Measurements from ENCODE around the gene TMEM33.

The TMEM33 gene

DNA sequence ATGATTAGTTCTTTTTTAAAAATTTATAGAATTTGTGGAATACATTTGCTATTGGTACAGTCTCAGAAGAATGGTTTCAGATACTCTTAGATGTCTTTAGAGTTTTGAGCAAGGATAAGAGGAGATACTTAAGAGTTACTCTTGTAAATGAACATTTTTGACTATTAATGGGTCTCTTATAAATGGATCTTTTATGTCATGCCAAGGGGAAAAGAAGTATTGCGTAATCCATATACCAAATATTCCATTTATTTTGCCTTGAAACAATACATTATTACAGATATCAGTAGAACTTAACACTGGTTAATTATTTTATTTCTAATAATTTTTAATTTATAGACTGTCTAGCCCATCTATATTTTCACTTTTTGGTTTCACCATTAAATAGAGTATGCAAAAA is 29.2 kb downstream of the TMEM33 start:
- no peak for DNase-seq (ENCODE audit: low read depth)
- H3K4me3 ChIP-seq (ENCODE audit: low read length): no peak overlapping the region
- TF ChIP-seq, protein P1, sequence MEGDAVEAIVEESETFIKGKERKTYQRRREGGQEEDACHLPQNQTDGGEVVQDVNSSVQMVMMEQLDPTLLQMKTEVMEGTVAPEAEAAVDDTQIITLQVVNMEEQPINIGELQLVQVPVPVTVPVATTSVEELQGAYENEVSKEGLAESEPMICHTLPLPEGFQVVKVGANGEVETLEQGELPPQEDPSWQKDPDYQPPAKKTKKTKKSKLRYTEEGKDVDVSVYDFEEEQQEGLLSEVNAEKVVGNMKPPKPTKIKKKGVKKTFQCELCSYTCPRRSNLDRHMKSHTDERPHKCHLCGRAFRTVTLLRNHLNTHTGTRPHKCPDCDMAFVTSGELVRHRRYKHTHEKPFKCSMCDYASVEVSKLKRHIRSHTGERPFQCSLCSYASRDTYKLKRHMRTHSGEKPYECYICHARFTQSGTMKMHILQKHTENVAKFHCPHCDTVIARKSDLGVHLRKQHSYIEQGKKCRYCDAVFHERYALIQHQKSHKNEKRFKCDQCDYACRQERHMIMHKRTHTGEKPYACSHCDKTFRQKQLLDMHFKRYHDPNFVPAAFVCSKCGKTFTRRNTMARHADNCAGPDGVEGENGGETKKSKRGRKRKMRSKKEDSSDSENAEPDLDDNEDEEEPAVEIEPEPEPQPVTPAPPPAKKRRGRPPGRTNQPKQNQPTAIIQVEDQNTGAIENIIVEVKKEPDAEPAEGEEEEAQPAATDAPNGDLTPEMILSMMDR (conservative IDR thresholded peaks at IDR 0.05; ENCODE audit: low read depth, low read length): no peak

DNA sequence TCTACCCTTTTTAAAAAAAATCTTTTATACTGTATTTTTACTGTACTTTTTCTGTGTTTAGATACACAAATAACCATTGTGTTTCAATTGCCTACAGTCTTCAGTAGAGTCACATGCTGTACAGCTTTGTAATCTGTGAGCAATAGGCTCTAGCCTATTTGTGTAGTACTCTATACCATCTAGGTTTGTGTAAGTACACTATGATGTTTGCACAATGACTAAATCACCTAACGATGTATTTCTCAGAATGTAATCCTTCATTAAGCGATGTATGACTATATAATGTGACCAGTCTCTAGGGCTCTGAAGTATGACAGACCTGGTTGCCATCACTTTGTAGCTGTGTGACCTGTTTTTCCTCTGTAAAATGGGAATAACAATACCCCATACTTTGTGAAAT is 32.2 kb downstream of the TMEM33 start:
- TF ChIP-seq, protein P1 (conservative IDR thresholded peaks at IDR 0.05; ENCODE audit: low read depth, low read length): no peak
- H3K4me3 ChIP-seq (ENCODE audit: low read length): no peak overlapping the region
- DNase-seq (ENCODE audit: low read depth): no peak

DNA sequence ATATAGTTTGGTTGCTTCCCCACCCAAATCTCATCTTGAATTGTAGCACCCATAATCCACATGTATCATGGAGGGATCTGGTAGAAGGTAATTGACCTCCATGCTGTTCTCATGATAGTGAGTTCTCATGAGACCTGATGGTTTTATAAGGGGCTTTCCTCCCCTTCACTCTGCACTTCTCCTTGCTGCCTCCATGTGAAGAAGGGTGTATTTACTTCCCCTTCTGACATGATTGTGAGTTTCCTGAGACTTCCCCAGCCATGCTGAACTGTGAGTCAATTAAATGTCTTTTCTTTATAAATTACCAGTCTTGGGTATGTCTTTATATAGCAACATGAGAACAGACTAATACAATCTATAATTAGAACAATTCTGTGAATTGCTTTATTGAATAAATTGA is 34.4 kb downstream of the TMEM33 start:
- TF ChIP-seq, protein P1 (conservative IDR thresholded peaks at IDR 0.05; ENCODE audit: low read depth, low read length): no peak
- H3K4me3 ChIP-seq (ENCODE audit: low read length): no peak overlapping the region
- no peak for DNase-seq (ENCODE audit: low read depth)

DNA sequence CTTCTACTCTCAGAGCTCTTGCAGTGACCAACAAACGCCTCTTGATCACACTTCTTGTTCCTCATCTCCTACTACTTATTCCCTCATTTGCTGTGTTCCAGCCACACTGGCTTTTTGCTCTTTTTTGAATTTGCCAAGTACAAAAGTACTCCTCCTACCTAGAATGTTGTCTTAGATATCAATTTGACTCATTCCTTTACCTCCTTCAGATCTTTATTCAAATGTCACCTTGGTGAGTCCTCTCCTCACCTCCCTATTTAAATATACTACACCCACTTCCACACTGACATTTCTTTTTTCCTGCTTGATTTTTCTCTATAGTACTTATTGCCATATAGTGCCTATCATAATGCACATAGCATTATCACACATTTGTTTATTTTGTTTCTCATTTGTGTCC is 40.1 kb downstream of the TMEM33 start:
- H3K4me3 ChIP-seq (ENCODE audit: low read length): no peak overlapping the region
- no peak for DNase-seq (ENCODE audit: low read depth)
- TF ChIP-seq, protein P1 (conservative IDR thresholded peaks at IDR 0.05; ENCODE audit: low read depth, low read length): no peak

DNA sequence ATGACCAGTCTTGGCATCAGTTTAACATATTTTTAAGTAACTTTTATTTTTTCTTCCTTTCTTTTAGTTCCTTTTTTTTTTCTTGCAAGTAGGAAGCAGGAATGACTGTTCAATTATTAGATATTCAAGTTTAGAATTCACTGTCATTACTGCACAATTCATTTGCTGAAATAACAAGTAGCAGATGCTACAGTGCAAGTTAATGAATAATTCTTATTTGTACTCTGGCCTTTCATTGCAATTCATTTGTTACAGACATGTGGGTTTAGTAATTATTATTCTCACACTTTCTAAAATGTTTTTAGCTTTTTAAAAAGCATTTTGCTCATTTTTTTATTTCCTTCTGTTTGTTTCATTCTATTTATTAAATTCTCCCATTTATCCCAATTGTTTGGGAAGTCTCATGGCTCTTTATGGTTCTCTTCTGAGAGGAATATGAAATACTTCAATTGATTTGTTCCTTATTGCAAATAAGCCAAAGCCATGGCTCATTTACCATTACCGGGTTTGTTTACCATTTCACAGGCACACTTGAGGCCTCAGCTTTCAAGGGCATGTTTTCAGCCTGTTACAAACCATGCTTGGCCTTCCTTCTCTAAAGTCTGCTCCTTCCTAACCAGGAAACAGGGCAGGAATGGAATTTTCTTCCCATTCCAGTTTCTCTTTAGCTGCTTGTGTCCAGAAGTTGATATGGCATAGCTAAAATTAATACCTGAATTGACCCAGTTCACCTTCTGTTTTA is 41.7 kb downstream of the TMEM33 start:
- TF ChIP-seq, protein P1 (conservative IDR thresholded peaks at IDR 0.05; ENCODE audit: low read depth, low read length): no peak
- DNase-seq (ENCODE audit: low read depth): no peak

DNA sequence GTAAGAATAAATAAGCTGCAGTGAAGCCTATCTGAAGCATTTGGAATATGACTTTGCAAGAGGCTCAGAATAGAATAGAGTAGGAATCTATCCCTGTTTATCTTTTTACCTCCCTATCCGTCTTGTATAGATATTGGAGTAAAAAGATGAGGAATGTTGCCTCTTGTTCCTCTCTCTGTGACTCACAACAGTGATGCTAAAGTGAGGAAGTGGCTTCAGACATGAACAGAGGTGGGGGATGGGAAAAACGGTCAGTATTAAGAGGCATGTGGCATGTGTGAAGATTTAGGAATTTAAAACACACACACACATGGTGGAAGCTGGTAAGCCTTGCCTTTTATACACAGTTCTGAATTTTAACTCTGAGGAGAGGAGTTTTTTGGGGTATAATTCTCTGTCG is 42.5 kb downstream of the TMEM33 start:
- TF ChIP-seq, protein P1 (conservative IDR thresholded peaks at IDR 0.05; ENCODE audit: low read depth, low read length): no peak
- no peak for DNase-seq (ENCODE audit: low read depth)
- no peak overlapping the region for H3K4me3 ChIP-seq (ENCODE audit: low read length)

More for the DNA sequence above, 41.7 kb downstream of the TMEM33 start:
- no peak overlapping the region for H3K4me3 ChIP-seq (ENCODE audit: low read length)

DNA sequence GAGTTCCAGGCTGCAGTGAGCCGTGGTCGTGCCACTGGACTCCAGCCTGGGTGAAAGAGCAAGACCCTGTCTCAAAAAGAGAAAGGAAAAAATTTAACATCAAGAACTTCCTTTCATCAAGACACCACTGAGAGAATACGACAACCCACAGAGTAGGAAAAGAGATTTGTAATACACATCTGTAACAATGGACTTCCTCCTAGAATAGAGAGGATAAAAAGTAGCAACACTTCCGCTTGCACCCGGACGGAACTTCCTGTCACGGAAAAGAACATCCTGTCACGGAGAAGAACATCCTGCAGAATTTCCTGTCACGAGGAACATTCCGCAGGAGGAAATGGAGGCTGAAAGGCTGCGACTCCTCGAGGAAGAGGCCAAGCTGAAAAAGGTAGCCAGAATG is 46.2 kb downstream of the TMEM33 start, which contains the start of gene DCAF4L1:
Gene DCAF4L1 (plus strand): TSS at position 301 of the 400 bp plus-strand sequence. CDS start 37 bp downstream, at position 338.
- TF ChIP-seq, protein P1 (conservative IDR thresholded peaks at IDR 0.05; ENCODE audit: low read depth, low read length): no peak
- no peak for DNase-seq (ENCODE audit: low read depth)
- no peak within 1 kb of the TSS for H3K4me3 ChIP-seq (ENCODE audit: low read length)

Data from retinal pigment epithelial cell (primary cell).